Activated T-helper 17 cell treated with anti-CD3 and anti-CD28 coated beads, Interleukin-2, amount 50 U/mL, for 72 hours (primary cell): ENCODE measurements around the gene FMN2. TPM values are rescaled to one million over a fixed set of nuclear protein-coding genes. Genes with fewer than 3 reads are reported as not detected.

ENCODE experiments used
- ATAC-seq: fragments of 150-1000 bp; cut with Tn5 transposase; replicated peaks from 2 replicates; pipeline ENCODE4 v1.10.0; 2021; ENCODE audit warnings: mild to moderate bottlenecking, moderate library complexity
- H3K27ac Mint-ChIP-seq: one replicate; pipeline ENCODE4 v1.8.0; 2022; ENCODE audit warnings: mixed read lengths
- H3K27me3 Mint-ChIP-seq: one replicate; pipeline ENCODE4 v1.8.0; 2022; ENCODE audit warnings: mixed read lengths
- H3K36me3 Mint-ChIP-seq: one replicate; pipeline ENCODE4 v1.8.0; 2022; ENCODE audit warnings: low read depth, mild to moderate bottlenecking, mixed read lengths
- H3K4me1 Mint-ChIP-seq: one replicate; pipeline ENCODE4 v1.8.0; 2022; ENCODE audit warnings: mixed read lengths
- H3K4me3 Mint-ChIP-seq: one replicate; pipeline ENCODE4 v1.8.0; 2022; ENCODE audit warnings: mild to moderate bottlenecking, mixed read lengths
- H3K9me3 Mint-ChIP-seq: one replicate; pipeline ENCODE4 v1.8.0; 2022; ENCODE audit warnings: mixed read lengths
- total RNA-seq, 2 donors: library from RNA; stranded (reverse); gene quantifications; one replicate each; pipeline ENCODE4 v1.2.3, GENCODE V29; 2022

FMN2 gene
- total RNA-seq, 2 donors from 2014 or later: not detected

DNA sequence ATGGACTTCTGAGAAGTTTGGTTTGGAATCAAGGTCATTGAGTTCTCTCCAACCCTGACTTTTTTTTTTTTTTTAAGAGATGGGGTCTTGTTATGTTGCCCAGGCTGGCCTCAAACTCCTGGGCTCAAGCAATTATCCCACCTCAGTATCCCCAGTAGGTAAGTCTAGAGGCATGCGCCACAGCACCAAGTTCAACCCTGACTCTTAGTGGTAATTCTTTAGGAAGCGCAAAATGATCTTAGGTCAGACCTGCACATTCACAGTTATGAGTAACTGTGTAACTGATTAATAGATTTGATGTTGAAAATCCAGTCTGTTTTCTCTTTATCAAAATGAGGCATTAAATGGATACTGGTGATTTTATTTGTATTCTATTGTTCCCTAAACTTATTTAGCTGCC is 424.4 kb downstream of the FMN2 start:
- Mint-ChIP-seq H3K4me3 (no peak overlapping the region), H3K4me1 (no peaks in the 10 kb centered on the region), H3K36me3 (no peaks in the 10 kb centered on the region), H3K27me3 (no peaks in the 10 kb centered on the region), H3K27ac (no peak overlapping the region), H3K9me3 (peaks cover 3% of the 10 kb centered on the region)
- ATAC-seq: no peak

GRCh38 chr1:240517891-240518290 is 426.2 kb downstream of the FMN2 start:
- ATAC-seq: no peak
- Mint-ChIP-seq H3K27ac (no peak overlapping the region), H3K4me1 (no peaks in the 10 kb centered on the region), H3K4me3 (no peak overlapping the region), H3K9me3 (peaks cover 3% of the 10 kb centered on the region), H3K27me3 (no peaks in the 10 kb centered on the region), H3K36me3 (no peaks in the 10 kb centered on the region)

DNA sequence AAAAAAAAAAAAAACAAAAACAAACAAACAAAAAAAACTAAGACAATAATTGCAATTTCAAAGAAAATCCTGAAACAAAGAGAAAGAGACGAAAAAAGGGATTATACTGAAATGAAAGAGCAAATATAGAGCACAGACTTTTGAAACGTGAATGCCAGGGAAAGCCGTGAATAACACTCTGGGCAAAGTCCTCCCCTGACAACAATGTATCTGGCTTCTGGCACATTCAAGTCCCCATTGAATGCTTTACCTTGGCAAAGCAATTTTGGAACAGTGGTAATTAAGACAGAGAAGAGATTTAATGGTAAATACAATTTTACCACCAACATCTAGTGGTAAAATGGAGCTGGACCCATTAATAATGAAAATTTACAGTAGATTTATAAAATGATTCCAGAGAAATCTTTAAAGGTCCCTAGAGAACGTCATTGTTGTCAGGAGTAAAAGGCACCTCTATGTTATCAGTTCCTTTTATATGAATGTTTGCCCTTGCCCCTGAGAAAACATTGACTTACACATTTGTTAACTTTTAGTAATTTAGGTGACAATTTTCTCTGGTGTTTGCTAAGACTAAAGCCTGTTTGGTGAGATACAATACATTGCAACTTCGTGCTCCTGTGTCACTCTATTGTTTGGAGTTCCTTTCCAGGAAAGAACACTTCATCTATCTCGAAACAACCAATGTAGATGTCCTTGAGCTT is 430.6 kb downstream of the FMN2 start:
- Mint-ChIP-seq H3K9me3 (peaks cover 3% of the 10 kb centered on the region), H3K4me1 (no peaks in the 10 kb centered on the region), H3K27ac (no peak overlapping the region), H3K27me3 (no peaks in the 10 kb centered on the region), H3K4me3 (no peak overlapping the region), H3K36me3 (no peaks in the 10 kb centered on the region)
- ATAC-seq: no peak

GRCh38 chr1:240524356-240525069 is 432.8 kb downstream of the FMN2 start:
- no peaks in the 10 kb centered on the region for H3K36me3 Mint-ChIP-seq
- no peak overlapping the region for H3K4me3 Mint-ChIP-seq
- H3K4me1 Mint-ChIP-seq: no peaks in the 10 kb centered on the region
- no peak overlapping the region for H3K27ac Mint-ChIP-seq
- no peaks in the 10 kb centered on the region for H3K27me3 Mint-ChIP-seq
- H3K9me3 Mint-ChIP-seq: no peaks in the 10 kb centered on the region
- no peak for ATAC-seq
